ENCODE data around the gene DMGDH.

DMGDH gene

DNA sequence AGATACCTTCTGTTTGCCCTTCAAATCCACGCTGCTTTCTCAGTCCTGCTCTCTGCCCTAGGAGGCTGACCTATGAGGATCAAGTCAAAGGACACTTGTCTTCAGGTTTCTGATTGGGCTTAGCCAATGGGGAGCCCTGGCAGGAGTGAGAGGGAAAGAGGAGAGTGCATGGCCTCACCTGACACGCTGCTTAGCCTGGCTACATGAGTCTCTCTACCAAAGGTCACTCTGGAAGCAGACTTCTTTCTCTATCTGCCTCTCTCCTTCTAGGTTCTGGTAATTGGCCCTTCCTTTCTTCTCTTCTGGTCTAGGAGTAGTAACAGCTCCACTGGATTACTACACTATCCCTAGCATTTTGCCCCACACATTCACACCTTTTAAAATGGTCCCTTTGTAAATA, 97.5 kb downstream of the DMGDH start:
- no peak for DNase-seq

DNA sequence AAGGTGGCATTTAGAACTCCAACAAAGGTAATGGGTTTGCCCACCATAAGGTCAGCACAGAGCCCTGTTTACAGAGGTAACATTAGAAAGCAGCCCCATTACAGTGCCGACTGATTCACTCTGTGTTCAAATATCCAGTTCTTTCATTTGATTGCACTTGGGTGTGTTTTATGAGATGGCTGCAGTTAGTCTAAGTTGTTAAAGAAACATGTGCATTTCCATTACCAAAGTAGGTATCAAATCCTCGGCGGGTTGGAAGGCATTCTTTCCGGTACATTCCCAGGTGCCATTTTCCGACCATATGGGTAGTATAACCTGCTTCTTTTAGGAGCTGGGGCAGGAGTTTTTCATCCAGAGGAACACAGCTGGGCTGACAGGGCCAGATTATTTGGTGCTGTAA, 100.7 kb downstream of the DMGDH start:
- no peak for DNase-seq

DNA sequence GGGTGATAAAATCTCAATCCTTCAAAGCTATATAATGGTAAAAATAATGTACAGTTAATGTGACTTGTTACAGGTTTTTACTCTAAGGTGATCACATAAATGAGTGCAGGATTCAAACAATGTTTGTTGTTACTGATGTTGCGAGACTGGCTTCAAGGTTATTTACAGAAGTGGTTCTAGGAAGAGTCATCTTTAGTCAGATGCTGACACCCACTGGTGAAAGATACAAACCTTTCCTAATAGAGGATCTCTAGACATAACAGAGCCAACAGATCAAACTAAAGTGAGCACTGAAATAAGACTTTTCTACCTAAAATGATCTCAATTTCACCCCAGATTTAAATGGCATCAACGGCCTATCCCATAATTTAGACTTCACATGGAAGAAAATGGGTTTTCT, 104.6 kb downstream of the DMGDH start:
- DNase-seq = no peak

DNA sequence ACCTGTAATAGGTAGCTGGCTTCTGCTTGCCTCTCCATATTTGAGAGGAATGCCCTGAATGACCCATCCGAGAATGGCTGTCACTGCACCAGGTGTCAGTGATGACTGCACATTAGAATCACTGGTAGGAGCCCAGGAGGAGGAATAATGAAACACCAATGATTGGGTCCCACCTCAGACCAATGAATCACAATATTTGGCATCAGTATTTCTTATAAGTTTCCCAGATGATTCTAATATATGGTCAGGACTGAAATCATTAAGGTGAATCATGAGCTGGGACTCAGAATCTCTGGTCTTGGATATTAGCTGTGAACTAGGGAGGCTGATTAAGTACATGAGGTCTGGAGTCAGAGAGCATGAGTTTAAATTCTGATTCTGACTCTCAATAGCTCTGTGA, 107.7 kb downstream of the DMGDH start:
- DNase-seq = no peak

DNA sequence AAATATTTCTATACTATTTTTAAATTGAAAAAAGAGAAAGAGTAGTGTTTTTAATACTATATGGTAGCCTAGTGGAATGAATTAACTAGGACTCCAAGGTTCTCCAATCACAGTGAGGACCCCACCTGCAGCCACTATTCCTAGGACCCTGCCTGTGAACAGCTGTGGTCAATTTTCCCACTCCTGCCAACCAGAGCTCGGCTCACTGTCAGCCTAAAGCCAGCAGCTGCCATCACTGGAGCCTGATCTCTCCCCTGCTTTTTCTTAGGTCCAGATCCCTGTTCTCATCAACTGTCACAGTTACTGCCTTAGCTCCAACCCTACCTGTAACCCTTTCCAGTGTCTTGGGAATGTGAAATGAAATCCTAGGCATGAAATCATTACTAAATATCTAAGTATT, 109.7 kb downstream of the DMGDH start:
- DNase-seq = no peak

DNA sequence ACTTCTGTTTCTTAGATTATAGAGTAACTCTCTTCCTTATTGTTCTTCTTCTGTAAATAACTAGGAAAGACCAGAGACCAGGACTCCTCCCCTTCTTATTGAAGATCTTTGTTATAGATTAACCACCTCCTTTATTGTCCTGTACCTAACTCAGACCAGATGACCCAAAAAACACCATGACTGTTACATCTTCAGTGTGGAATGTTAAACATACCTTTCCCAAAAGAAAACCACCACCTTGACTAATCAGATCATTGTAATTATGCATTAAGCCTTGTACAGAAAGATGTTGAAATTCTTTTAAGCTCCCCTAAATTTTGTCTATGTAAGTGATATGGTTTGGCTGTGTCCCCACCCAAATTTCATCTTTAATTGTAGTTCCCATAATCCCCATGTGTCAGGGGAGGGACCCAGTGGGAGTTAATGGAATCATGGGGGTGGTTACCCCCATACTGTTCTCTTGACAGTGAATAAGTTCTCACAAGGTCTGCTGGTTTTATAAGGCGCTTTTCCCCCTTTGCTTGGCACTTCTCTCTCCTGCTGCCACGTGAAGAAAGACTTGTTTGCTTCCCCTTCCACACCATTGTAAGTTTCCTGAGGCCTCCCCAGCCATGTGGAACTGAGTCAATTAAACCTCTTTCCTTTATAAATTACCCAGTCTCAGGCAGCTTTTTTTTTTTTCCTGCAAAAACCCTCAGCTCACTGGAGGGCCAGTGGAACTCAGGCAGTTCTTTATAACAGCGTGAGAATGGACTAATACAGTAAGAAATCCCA, 110.6 kb downstream of the DMGDH start:
- no peak for DNase-seq

DNA sequence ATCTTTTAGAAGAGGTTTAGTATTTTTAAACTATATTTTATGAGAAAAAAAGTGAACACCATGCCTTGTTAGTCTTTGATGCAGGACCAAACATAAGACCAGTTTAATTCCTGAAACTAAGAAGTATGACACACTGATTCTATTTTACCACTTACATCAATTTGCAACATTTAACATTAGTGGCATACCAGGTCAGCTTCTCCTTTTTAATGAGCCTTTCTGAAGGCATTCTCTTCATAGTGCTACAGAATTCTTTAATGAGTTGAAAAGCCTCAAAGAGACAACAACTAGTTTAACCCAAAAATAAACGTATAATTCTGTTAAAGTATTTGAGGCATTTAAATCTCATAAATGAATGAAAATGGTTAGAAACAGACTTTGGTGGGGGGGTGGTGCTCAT, 112.6 kb downstream of the DMGDH start:
- DNase-seq = no peak

DNA sequence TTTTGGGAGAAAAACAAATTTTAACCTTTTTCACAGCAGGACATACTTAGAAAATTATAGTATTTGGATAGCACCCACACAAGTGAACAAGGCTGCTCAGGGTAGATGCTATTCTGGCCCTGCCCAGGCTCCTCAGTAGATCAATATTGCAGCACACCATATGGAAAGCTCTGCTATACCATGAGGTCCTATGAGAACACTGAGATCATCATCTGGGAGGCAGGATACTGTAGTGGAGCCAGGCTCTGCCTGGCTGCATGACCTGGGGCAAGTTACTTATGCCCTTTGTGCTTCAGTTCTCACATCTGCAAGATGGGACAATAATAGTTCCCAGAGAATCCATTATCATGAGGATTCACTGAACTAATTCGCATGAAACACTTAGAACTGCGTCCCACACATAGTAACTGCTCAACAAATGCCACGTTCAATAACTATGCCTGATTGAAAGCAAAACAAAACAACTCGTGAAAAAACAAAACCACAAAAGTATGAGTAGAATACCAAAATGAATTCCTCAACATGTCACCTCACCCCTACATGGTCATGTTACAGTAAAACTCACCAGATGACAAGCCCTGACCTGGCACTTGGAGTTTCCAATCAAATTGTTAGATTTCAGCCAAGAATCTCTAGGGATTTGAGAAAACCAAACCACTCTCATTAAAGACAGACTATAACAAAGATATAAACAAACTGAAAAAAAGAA, 116.2 kb downstream of the DMGDH start:
- no peak for DNase-seq

Data from activated CD4-positive, CD25-positive, alpha-beta regulatory T cell (primary cell).